GM12875 (cell line): ENCODE results near the gene TMEM69.

Source experiments
- H3K4me3 ChIP-seq: one replicate; pipeline ENCODE4 v1.5.1; 2011; ENCODE audit warnings: low read depth, low read length, control low read depth
- TF ChIP-seq, protein P1 (sequence below): IDR thresholded peaks from 2 replicates; pipeline ENCODE4 v1.5.1; 2011; ENCODE audit warnings: low read depth, mild to moderate bottlenecking, control low read depth, inconsistent platforms, low read length, moderate library complexity, borderline replicate concordance; ENCODE audit not compliant: insufficient read depth

Gene TMEM69

GRCh38 chr1:45654540-45655280 lies 33.3 kb upstream of the TMEM69 start:
- TF ChIP-seq, protein P1, sequence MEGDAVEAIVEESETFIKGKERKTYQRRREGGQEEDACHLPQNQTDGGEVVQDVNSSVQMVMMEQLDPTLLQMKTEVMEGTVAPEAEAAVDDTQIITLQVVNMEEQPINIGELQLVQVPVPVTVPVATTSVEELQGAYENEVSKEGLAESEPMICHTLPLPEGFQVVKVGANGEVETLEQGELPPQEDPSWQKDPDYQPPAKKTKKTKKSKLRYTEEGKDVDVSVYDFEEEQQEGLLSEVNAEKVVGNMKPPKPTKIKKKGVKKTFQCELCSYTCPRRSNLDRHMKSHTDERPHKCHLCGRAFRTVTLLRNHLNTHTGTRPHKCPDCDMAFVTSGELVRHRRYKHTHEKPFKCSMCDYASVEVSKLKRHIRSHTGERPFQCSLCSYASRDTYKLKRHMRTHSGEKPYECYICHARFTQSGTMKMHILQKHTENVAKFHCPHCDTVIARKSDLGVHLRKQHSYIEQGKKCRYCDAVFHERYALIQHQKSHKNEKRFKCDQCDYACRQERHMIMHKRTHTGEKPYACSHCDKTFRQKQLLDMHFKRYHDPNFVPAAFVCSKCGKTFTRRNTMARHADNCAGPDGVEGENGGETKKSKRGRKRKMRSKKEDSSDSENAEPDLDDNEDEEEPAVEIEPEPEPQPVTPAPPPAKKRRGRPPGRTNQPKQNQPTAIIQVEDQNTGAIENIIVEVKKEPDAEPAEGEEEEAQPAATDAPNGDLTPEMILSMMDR = no peak

DNA sequence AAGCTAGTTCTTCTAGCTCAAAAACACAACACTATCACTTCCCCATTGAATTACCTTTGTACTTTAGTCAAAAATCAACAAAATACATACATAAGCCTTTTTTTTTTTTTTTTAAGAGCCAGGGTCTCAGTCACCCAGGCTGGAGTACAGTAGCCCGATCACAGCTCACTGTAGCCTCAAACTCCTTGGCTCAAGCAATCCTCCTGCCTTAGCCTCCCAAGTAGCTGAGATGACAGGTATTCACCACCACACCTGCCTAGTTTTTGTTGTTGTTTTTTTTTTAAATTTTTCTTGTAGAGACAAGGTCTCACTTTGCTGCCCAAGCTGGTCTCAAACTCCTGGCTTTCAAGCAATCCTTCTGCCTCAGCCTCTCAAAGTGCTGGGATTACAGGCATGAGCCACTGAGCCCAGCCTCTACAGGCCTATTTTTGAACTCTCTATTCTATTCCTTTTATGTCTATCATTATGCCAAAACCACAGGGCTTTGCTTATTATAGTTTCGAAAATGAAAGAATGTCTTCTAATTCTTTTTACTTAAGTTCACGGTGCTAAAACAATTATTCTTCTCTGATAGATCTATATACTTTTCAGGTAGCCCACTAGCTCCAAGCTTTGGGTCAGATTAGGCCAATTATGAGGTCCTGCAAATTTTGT lies 31.3 kb upstream of the TMEM69 start:
- H3K4me3 ChIP-seq = no peak overlapping the region
- TF ChIP-seq, protein P1 = no peak

More at GRCh38 chr1:45654540-45655280, 33.3 kb upstream of the TMEM69 start:
- H3K4me3 ChIP-seq = no peak overlapping the region

DNA sequence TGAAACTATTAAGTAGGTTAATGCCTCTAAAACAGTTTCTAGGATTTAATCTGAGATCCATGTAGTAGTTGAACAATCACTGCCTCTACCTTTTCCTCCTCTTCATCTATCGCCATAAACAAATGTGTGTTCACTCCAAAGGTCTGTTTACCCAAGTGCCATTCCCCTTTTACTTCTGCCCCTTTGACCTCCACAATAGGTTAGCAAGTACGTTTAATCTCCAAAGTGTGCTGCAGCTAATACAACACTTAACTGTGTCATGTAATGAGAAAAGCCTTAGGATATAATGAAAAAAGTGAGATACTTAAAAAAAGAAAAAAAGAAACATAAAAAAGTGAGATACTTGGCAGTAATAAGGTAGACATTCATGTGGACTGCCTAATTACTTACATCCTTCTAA lies 29.8 kb upstream of the TMEM69 start:
- TF ChIP-seq, protein P1 = no peak
- H3K4me3 ChIP-seq = no peak overlapping the region

DNA sequence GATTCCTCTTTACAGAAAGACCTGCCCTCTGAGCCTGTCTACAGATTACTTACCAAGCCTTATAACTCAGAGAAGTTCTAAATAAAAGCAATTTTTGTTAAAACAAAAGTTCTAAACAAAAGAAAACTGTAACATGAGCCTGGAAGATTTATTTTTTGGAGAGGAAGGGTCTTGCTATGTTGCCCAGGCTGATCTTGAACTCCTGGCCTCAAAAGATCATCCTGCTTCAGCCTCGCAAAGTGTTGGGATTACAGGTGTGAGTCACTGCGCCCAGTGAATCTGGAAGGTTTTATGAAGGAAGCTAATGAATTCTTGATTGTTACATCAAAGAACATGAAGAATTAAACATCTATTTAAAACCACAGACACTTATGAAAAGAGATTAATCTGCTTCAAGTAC lies 28.8 kb upstream of the TMEM69 start:
- TF ChIP-seq, protein P1 = no peak
- H3K4me3 ChIP-seq = no peak overlapping the region

DNA sequence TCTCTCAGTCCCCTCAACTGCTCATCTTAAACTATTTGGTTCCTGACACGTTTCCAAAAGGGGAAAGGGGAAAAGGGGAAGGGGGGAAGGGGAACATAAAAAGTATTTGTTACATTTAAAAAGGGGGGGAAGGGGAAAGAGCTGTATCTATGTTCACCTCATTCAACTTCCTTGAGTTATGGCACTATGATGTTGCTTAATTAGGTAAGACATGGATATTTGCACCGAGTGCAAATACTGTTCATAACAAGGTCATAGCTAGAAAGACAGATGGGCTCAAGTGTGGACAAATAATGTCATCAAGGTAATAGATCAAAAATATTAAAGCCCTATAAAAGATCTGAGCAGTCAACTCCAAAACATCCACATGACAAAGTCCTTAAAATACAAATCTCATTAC lies 27.6 kb upstream of the TMEM69 start:
- TF ChIP-seq, protein P1 = no peak
- no peak overlapping the region for H3K4me3 ChIP-seq

DNA sequence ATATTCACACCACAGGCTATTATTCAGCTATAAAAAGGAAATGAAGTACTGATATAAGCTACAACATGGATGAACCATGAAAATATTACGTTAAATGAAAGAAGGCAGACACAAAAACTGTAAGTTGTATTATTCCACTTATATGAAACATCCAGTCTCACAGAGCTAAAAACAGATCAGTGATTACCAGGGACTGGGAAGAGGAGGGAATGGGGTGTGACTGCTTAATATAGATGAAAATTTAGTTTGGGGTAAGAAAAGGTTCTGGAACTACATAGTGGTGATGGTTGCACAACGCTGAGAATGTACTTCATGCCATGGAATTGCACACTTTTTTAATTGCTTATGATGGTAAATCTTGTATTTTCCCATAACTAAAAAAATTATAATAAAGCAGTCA lies 21.1 kb upstream of the TMEM69 start:
- TF ChIP-seq, protein P1 = no peak
- H3K4me3 ChIP-seq = no peak overlapping the region

GRCh38 chr1:45667321-45668111 lies 20.5 kb upstream of the TMEM69 start:
- H3K4me3 ChIP-seq = no peak overlapping the region
- TF ChIP-seq, protein P1 = no peak
